GM18507 (cell line): ENCODE measurements around the gene PHF5A.
A peak's percentile ranks its signal among the peaks of the same experiment; 100 is the strongest.
"Not testable (repeated sequence)": the region's sequence is repeated elsewhere in the genome, so short reads cannot be mapped to it uniquely, and the experiment has no call there.

Experiments used
- DNase-seq: peaks from one replicate; pipeline ENCODE4 v3.0.0; 2011; ENCODE audit warnings: low read depth; ENCODE audit not compliant: insufficient read length; ENCODE audit errors: extremely low spot score
- FAIRE-seq: peaks from 2 replicates; lab custom pipeline; 2011; peaks lifted over from hg19 to GRCh38; lab: Jason Lieb, UNC

Gene PHF5A

DNA sequence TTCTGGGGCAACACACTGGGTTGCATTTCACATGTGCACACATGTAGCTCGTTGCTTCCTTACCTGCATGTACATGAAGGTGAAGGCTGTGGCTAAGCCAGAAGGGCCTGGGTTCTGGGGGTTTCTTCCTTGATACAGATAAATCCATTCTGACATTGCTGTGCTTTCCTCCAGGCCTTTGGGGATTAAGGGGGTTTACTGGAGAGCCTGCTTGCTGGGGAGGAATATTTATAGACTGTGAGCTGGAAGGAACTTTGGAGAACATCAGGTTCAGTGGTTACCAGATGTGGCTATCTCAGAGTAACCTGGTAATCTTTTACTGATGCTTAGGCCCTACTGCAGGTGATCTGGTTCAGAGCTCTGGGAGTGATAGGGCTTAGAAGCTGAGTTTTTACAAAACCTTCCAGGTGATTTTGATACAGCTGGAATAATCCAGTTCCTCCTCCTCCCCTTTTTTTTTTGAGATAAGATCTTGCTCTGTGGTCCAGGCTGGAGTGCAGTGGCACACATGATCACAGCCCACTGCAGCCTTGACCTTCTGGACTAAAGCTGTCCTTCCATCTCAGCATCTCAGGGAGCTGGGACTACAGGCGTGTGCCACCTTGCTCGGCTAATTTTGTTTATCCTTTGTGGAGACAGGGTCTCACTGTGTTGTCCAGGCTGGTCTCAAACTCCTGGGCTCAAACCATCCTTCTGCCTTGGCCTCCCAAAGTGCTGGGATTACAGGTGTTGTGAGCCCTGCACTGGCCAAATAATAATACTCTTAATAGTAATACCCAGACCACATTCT, 20.3 kb upstream of the PHF5A start:
- no peak for DNase-seq
- no peak for FAIRE-seq

DNA sequence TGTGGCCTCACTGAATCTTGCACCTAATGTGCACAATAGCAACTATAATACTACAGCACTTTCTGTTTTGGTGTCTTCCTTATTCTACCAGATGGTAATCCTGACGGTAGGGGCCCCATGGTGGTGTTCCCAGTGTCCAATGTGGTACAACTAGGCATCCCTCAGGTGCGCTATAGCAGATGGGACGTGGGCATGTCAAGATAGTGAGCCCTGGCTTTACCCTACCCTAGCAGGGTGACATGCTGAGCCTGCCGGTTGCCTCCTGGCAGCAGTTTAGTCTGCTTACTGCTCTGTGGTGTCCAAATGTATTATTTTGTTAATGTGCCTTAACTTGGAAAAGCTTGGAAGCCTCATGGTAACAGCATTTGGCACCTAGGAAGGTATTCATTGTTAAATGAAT, 19.6 kb upstream of the PHF5A start:
- FAIRE-seq (no peak), DNase-seq (no peak)

DNA sequence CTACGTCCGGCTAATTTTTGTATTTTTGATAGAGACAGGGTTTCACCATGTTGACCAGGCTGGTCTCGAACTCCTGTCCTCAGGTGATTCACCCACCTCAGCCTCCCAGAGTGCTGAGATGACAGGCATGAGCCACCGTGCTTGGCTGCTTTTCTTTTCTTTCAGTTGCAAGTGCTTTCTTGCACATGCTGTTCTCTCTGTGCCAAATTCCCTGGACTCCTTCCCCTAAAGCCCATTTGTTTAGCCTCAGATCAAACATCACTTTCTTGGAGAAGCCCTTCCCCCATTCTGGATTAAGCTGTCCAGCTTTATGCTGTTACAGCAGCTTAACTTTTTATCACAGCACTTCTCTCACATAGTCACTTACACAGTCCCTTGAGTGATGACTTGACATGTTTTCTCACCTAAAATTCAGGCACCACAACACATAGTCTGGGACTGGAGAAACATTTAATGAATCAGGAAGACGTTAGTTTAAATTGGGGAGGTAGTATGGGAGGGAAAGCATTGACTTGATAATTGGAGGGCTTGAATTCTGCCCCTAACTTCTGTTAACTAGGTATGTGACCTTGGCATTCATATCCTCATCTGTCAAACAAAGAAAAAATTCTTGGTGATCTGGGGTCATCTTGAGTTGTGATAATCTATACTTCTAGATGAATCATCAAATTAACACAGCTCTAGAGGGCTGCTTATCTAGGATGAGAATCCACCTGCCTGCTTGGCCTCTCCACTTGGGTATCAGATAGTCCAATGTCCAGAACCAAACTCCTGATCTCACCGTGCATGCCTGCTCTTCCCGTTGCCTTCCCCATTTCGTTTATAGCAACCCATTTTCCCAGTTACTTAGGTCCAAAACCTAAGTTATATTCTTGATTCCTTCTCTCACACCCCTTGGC, 18.8 kb upstream of the PHF5A start:
- no peak for DNase-seq
- no peak for FAIRE-seq

DNA sequence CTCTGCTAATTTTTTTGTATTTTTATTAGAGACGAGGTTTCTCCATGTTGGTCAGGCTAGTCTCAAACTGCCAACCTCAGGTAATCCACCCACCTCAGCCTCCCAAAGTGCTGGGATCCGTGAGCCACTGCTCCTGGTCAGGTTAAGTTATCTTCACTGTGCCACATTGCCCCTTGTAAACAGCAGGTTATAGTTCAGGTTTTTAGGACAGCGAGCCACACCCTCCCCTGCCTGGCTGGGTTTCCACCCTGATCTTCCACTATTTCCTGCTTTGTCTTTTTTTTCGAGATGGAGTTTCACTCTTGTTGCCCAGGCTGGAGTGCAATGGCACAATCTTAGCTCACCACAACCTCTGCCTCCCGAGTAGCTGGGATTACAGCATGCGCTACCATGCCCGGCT, 16.5 kb upstream of the PHF5A start:
- FAIRE-seq: no peak
- DNase-seq: no peak

DNA sequence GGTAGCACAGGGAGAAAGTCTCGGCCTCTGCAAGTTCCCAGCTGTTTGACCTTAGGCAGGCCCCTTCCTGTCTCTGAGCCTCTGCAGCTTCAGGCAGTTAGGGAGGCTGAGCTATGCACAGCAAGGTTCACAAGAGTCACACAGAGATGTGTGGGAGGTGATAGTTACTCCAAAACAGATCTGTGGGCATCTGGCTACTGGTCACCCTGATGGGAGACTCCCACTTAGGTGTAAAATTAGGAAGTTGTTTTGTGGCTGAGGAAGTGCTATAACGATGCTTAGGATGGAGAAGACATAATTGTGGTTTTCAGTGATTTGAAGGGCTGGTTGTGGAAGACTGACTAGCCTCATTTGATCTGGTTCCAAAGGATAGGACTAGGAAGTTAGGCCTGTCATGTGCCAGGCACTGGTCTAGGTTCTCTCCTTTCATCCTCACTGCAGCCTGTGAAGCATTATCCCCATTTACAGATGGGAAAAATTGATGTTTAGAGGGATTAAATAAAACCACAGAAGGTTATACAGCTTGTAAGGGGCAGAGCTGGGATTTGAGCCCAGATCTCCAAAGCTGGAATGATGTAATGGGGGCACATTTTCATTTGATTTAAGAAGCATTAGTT, 13.9 kb upstream of the PHF5A start:
- DNase-seq (no peak), FAIRE-seq (peak; percentile 84)

DNA sequence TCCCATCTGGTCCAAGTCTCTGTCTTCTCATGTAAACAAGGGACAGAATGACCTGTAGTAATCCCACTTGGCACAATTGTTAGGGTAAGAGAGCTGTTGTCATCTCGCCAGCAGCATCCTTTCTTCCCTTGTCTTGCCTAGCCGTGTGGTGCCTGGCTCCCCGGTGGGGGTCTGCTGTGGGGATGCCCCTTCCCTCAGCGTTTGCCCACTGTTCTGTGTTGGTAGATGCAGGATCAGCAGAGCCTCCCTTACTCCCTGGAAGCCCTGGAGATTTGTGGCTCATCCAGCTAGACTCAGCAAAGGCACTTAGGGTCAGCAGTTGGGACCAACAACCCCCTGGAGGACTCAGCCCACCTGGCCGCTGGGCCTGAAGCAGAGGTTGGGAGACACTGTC, 13.4 kb upstream of the PHF5A start:
- no peak for FAIRE-seq
- DNase-seq: no peak

DNA sequence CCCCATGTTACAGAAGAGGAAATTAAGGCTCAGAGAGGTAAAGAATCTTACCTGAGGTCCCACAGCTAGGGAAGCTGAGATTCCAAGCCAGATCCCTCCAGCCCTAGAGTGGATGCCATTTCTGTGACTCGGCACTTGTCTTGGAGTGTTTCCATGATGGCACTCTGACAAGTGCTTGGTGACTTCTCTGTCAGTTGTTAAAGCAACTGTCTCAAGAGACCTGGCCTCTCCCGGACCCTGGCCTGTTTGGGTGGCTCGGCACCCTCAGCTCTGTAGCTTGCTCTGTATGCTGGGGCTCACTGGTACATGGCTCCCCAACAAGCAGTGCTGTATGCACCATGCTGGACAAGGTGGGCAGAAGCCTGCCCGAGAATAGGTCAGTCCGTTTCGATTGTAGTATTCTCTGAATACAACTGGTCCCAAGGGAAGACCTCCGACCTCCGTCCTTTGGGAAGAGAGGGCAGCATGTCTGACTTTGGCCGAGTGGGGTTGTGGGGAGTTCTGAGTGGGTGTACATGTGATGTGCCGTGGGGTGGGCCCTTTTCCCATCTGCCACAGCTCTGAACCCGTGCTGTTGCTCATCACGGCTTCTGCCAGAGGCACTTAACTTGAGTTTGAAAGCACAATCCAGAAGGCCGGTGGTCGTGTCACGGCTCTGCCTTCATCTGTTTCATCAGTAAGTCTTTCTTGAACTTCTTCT, 12.8 kb upstream of the PHF5A start:
- DNase-seq: no peak
- no peak for FAIRE-seq

DNA sequence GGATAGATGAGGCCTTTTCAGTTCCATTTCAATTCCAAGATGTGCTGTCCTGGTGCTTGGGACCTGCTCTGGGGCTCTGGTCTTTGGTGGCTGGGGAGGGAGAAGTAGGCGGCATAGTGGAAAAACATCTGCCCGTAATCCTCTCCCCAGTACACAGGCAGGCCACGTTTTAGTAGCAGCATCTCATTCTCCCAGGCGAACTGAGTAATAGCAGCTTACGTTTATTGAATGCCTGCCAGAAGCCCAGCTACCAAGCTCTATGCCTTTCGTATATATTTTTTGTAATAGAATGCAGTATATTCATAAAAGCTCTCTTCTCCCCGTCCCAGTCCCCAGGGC, 11.9 kb upstream of the PHF5A start:
- peak; percentile 57 for FAIRE-seq
- no peak for DNase-seq

DNA sequence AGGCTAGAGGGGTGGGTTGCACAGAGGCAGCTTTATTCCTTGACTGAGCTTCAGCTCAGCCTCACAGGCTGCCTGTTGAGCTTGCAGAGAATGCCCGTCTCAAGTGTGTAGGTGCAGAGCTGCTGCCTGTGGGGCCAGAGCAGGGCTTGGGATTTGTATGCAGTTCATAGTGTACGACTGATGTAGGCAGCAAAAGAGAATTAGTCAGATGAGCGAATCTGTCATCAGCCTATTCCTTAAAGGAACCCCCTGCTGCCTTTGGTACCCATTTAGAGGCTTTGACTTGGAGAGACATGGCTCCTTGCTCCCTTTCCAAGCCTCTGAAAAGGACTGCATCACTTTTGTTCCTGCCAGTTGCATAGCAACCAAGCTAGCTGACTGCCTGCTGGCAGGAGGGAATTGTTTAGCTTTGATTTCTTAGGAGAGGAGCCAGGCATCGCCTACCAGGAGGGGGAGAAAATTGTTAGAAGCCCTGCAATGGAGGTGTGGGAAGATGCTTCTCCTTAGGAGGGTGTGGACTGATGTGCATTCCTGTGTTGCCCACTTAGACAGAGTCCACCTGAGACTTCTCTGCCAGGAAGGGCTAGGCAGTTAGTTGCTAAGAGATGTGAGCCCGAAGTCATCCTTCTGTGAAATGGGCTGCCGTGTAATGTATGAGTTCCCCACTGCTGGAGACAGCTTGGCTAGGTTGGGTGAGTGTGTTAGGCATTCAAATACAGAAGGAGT, 11.3 kb upstream of the PHF5A start:
- FAIRE-seq: no peak
- no peak for DNase-seq

DNA sequence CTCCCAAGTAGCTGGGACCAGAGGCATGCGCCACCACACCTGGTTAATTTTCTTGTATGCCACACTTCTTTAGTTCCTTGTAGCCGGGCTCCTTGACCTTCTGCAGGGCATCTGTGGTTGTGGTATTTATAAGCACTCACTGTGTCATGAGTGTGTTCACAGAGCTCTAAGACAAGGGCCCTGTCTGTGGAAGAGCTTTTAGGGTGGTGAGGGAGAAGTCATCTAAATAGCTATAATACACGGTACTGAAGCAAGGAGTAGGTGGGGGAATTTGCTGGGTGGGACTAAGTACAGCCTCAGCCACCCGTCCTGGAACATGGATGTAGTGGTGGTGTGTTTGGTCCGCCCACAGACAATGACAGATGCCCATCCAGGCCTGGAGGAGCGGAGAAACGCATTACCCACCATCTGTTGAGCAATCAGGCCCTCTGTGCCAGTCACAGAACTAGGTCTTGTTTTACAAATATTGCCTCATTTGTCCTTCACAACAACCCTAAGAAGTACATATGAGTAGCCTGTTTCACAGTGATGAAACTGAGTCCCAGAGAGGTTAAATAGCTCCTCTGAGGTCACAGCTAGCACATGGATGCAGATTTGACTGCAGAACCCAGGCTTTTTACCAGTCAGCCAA, 10.5 kb upstream of the PHF5A start:
- no peak for DNase-seq
- peak; percentile 92 for FAIRE-seq

DNA sequence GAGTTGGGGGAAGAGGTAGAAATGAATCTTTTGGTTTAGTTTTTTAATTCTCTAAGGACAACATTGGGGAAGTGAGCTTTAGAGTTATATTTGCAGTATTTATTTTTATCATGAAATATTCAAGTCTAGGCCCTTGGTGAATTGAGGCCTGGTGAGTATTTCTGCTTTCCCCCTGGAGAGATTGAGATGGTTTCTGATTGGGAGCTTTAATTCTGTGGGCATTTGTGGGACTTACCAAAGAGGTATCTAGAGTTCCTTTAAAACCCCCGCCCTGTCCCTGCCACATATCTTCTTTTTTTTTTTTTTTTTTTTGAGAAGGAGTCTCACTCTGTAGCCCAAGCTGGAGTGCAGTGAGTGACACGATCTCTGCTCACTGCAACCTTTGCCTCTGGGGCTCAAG, 10.0 kb upstream of the PHF5A start:
- FAIRE-seq (no peak), DNase-seq (no peak)

DNA sequence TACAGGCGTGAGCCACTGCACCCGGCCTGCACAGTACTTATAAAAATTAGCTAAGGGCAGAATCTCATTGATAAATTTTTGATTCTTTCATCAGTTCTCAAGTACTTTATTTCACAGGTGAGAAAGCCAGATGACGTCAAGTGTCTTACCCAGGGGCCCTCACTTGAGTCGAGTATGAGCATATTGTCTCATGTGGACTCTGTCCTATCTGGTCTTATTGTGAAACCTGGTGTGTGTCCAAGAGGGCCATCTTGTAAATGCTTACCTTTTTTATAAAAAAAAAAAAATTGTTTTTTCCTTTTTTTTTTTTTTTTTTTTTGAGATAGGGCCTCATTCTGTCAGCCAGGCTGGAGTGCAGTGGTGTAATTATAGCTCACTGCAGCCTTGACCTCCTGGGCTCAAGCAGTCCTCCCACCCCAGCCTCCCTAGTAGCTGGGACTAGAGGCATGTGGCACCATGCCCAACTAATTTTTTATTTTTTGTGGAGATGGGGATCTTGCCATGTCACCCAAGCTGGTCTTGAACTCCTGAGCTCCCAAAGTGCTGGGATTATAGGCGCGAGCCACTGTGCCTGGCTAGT, 6.5 kb upstream of the PHF5A start:
- no peak for DNase-seq

DNA sequence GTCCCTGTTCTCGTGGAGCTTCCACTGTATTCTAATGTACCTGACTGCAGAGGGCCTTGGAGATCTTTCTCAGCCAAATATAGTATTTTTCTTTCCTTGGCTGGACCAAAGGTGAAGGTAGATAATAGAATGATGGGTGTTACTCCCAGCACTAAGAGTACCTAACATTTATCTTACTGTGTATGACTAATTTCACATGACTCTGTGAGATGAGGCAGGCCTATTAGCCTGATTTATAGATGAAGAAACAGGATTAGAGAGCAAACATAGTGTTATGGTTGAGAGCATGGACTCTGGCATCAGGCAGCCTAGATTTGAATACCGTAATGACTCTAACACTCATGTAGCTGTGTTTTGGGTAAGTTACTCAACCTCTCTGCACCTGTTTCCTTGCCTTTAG, 3.1 kb upstream of the PHF5A start:
- FAIRE-seq (no peak), DNase-seq (no peak)

More for the DNA sequence above, 6.5 kb upstream of the PHF5A start:
- no peak for FAIRE-seq

DNA sequence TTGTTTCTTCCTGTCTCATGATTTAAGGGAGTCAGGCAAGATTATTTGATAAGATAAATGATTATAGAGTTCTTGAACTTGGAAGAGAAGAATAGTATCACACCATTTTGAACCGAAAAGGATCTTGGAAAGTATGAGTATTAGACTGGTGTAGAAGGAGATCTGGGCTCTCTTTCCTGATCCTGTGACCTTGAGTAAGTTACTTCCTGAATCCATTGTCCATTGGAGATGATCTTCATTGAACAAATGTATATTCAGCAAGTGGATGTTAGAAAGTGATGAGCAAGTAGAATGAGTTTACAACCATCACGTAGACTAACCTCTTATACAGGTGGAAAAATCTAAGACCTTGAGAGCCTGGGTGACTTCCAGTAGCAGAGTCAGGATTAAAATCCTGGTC, 2.4 kb upstream of the PHF5A start:
- DNase-seq (no peak), FAIRE-seq (no peak)

DNA sequence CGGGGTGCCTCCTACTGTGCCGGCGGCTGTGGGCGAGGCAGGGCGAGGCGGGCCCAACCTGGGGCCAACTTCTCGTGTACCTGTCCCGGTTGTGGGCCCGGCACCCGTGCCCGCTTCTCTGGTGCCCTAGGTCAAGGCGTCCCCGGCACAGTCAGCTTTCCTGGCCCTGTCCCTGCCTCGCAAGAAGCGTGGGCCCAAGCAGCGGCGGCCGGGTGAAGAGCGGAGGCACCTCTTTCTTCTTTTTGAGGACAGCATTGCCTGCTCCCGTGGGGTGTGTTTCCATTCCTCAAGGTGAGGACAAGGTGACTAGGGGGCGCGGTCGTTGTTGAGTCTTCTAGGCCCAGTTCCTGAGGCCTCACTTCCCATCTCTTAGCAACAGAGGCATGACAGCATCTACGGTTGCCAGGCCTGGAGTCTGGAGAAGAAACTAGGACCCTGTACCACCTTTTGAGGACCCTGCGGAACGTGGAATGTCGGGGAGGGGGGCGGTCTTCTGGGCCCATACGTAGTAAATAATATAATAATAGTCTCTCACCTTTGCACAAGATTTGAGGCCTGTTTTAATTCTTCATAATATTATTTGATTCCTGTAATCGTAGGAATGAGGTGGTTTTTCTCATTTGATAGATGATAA, 843 bp upstream of the PHF5A start:
- no peak for FAIRE-seq
- DNase-seq: no peak

DNA sequence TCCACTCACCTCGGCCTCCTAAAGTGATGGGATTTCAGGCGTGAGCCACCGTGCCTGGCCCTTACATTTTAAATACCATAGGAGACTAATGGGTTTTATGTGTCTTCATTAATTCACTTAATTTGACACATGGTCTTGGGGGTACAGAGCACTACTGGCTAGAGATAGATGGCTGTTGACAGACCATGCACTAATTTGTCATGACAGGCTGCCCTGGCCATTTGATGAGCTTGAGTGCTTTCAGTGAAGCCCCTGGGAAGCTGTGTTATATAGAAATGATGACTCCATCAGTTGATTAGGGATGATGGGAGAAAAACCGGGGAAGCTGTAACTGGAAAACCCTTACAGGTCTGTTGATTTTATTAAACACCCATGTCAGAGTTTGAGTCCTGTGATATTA, 6.6 kb downstream of the PHF5A start:
- DNase-seq (no peak), FAIRE-seq (no peak)

DNA sequence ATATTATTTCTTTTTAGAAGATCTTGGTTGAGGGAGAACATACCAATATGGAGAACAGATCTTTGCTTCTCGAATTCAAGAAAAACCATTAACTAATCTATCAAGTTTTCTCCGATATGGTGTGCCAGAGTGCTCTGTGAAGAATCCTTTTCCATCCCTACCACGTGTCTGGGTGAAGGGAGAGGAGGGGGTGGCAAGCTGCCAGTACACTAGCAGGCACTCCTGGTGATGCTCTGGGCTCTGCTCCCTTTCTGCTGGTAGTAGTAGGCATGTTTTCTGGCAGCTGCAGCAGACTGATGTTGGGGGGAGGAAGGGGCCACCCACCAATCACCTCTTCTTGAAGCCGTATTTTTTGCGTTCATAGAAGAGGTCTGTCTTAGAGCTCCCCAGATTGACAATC, 8.4 kb downstream of the PHF5A start:
- FAIRE-seq, DNase-seq: not testable (repeated sequence)

DNA sequence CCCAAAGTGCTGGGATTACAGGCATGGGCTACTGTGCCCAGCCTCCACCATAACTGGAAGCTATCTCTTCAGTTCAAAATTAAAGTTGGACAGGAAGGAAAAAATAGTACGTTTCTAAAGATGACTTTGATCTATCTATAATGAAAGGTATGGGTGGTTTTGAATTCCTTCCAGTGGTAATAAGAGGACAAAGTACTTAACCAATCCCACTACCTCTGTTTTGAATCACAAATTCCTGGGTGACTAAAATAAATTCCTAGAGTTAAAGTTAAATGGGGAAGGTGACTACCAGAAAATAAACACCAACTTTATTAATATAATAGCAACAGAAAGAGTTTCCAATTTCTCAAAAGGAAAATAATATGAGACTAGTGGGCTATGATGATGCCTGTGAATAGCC, 9.1 kb downstream of the PHF5A start:
- DNase-seq (no peak), FAIRE-seq (no peak)
